ENCODE measurements around the gene ATM. TPM values are rescaled to one million over a fixed set of nuclear protein-coding genes. Genes with fewer than 3 reads are reported as not detected.
A peak's percentile ranks its signal among the peaks of the same experiment; 100 is the strongest.

Gene ATM
- total RNA-seq, 1 donor from 2014 or later: 37.3 TPM

DNA sequence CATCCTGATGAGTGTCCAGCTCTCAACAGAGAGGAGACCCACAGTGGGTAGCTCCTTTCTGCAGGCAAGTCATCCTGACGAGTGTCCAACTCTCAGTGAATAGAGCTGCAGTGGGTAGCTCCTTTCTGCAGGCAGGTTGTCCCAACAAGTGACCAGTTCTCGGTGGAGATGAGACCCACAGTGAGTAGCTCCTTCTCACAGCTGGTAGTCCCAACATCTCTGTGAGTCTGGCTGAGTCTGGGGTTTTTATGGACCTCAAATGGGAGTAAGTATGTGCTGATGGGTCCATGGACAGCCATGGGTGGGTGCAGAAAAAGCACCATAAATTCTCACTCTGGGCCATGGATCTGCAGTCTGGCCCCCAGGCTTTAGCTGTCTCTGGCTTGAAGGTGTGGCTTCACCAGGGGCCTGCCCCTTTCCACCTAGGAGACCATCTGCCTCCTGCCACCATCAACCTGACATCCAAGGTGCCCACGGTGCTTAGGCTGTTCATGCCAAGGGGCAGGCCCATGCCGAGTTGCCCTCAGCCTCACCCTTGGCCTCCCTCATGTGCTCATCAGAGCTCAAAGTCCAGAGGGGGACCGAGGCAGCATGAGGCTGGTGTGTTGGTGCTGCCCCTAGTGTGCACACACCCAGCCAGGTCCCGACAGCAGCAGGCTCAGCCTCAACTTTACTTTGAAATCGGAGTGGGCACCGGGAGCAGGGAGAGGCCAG lies 15.7 kb upstream of the ATM start:
- Mint-ChIP-seq H3K4me3 (no peak overlapping the region), H3K27me3 (ENCODE audit: insufficient read depth) (no peaks in the 10 kb centered on the region), H3K9me3 (peaks cover 31% of the 10 kb centered on the region), H3K27ac (no peak overlapping the region), H3K4me1 (ENCODE audit: low read depth) (peaks cover 20% of the 10 kb centered on the region), H3K36me3 (ENCODE audit: low read depth) (peaks cover 77% of the 10 kb centered on the region)
- no peak for DNase-seq (ENCODE audit: low spot score)
- intact Hi-C loops (cut with micrococcal nuclease): no loop called here

GRCh38 chr11:108207683-108208060 lies 15.2 kb upstream of the ATM start:
- intact Hi-C loops (cut with micrococcal nuclease): no loop called here
- Mint-ChIP-seq H3K4me1 (ENCODE audit: low read depth) (peaks cover 20% of the 10 kb centered on the region), H3K9me3 (peaks cover 31% of the 10 kb centered on the region), H3K27ac (no peak overlapping the region), H3K36me3 (ENCODE audit: low read depth) (peaks cover 77% of the 10 kb centered on the region), H3K4me3 (no peak overlapping the region), H3K27me3 (ENCODE audit: insufficient read depth) (no peaks in the 10 kb centered on the region)
- no peak for DNase-seq (ENCODE audit: low spot score)

GRCh38 chr11:108210441-108210840 lies 12.4 kb upstream of the ATM start:
- intact Hi-C loops (cut with micrococcal nuclease): no loop called here
- no peak for DNase-seq (ENCODE audit: low spot score)
- H3K27ac Mint-ChIP-seq: peak overlapping the region; percentile 35

DNA sequence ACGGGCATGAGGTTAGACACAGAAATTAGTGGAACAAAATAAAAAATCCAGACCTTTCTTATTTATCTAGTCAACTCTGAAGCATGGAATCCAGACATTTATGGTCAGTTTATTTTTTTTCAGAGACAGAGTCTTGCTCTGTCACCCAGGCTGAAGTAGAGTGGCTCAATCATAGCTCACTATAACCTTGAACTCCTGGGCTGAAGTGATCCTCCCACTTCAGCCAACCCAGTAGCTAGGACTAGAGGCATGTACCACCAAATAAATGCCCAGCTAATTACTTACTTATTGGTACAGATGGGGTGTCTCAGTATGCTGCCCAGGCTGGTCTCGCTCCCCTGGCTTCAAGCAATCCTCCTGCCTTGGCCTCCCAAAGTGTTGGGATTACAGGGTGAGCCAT lies 9.1 kb upstream of the ATM start:
- intact Hi-C loops (cut with micrococcal nuclease): no loop called here
- Mint-ChIP-seq H3K27ac (no peak overlapping the region), H3K4me1 (ENCODE audit: low read depth) (peaks cover 60% of the 10 kb centered on the region), H3K4me3 (no peak overlapping the region), H3K9me3 (peaks cover 7% of the 10 kb centered on the region), H3K27me3 (ENCODE audit: insufficient read depth) (no peaks in the 10 kb centered on the region), H3K36me3 (ENCODE audit: low read depth) (peaks cover 43% of the 10 kb centered on the region)
- no peak for DNase-seq (ENCODE audit: low spot score)

More at GRCh38 chr11:108210441-108210840, 12.4 kb upstream of the ATM start:
- Mint-ChIP-seq H3K27me3 (ENCODE audit: insufficient read depth) (no peaks in the 10 kb centered on the region), H3K4me3 (no peak overlapping the region), H3K9me3 (peaks cover 24% of the 10 kb centered on the region), H3K4me1 (ENCODE audit: low read depth) (peaks cover 32% of the 10 kb centered on the region), H3K36me3 (ENCODE audit: low read depth) (peaks cover 66% of the 10 kb centered on the region)

DNA sequence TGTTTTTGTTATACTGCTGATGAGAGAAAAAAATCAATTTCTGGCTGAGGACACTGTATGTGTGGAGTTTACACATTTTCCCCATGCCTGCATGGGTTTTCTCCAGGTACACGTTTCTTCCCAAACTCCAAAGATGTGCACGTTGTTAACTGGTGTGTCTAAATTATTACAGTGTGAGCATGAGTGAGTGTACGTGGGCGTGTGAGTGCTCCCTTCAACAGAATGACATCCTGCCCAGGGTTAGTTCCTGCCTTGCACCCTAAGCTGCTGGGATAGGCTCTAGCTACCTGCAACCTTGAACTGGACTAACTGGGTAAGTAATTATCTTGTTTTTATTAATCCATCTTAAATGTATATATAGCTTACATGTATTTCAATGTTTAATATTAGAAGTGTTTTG lies 5.9 kb upstream of the ATM start:
- peaks cover 27% of the 10 kb centered on the region for H3K36me3 Mint-ChIP-seq (ENCODE audit: low read depth)
- no peak overlapping the region for H3K4me3 Mint-ChIP-seq
- no peak overlapping the region for H3K27ac Mint-ChIP-seq
- no peaks in the 10 kb centered on the region for H3K27me3 Mint-ChIP-seq (ENCODE audit: insufficient read depth)
- intact Hi-C loops (cut with micrococcal nuclease): no loop called here
- no peak for DNase-seq (ENCODE audit: low spot score)
- peaks cover 76% of the 10 kb centered on the region for H3K4me1 Mint-ChIP-seq (ENCODE audit: low read depth)
- no peaks in the 10 kb centered on the region for H3K9me3 Mint-ChIP-seq

DNA sequence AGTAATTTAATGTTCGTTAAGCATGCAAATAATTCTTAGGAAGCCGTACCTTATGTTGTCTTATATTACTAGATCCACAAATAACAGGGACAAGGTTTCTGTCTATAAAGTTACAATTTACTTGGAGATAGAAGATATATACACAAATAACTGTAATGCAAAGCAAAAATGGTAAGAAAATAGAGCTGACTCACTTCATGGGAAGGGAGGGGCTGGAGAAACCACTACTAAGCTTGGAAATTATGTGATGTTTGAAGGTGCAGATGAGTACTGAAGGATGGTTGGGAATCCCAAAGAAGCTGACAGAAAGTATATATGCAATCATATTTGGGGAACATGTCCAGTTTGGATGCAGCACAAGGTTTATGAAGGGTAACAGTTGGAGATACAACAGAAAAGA lies 4.4 kb upstream of the ATM start:
- H3K27me3 Mint-ChIP-seq (ENCODE audit: insufficient read depth): no peaks in the 10 kb centered on the region
- peak overlapping the region; percentile 57 for H3K27ac Mint-ChIP-seq
- intact Hi-C loops (cut with micrococcal nuclease): no loop called here
- H3K36me3 Mint-ChIP-seq (ENCODE audit: low read depth): peaks cover 23% of the 10 kb centered on the region
- H3K4me3 Mint-ChIP-seq: no peak overlapping the region
- H3K9me3 Mint-ChIP-seq: no peaks in the 10 kb centered on the region
- H3K4me1 Mint-ChIP-seq (ENCODE audit: low read depth): peaks cover 74% of the 10 kb centered on the region
- no peak for DNase-seq (ENCODE audit: low spot score)

DNA sequence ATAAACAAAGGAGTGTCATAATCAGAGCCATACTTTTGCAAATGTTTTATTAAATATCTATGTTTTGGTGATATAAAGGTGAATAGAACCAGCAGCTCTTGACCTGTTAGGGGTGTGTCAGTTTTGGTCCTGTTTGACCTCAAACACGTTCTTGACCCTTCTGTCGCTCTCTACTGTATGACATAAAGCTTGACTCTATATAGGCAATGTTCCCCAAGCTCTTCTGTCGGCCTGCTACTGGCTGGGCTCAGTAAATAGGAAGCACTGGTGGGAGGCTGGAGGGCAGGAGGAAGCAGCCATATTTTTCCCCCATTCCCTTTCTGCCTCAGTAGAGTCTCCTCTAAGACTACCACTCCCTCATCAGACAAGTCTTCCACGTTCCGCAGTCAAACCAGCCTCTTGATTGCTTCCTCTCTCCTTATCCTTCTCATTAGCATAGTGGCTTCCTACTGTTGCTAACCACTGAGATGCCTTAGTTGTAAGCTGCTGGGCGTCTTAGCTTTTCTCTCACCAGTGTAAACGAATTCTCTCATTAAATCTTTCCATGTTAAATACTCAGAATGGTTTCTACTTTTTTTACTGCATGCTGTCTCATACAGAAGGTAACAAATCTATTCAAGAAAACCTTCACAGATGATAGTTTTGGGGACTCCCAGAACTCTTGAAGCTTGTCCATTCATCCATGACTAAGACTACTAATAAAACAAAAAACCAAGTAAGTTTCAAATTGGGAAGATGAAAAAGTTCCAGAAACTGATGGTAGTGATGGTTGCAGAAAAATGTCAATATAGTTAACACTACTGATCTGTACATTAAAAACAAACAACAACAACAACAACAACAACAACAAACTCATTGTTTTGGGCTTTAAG lies 3.7 kb upstream of the ATM start:
- Mint-ChIP-seq H3K27me3 (ENCODE audit: insufficient read depth) (no peaks in the 10 kb centered on the region), H3K36me3 (ENCODE audit: low read depth) (peaks cover 21% of the 10 kb centered on the region), H3K9me3 (no peaks in the 10 kb centered on the region), H3K27ac (peak overlapping the region; percentile 45), H3K4me1 (ENCODE audit: low read depth) (peaks cover 67% of the 10 kb centered on the region), H3K4me3 (peak overlapping the region; percentile 38)
- intact Hi-C loops (cut with micrococcal nuclease): no loop called here
- DNase-seq (ENCODE audit: low spot score): no peak

DNA sequence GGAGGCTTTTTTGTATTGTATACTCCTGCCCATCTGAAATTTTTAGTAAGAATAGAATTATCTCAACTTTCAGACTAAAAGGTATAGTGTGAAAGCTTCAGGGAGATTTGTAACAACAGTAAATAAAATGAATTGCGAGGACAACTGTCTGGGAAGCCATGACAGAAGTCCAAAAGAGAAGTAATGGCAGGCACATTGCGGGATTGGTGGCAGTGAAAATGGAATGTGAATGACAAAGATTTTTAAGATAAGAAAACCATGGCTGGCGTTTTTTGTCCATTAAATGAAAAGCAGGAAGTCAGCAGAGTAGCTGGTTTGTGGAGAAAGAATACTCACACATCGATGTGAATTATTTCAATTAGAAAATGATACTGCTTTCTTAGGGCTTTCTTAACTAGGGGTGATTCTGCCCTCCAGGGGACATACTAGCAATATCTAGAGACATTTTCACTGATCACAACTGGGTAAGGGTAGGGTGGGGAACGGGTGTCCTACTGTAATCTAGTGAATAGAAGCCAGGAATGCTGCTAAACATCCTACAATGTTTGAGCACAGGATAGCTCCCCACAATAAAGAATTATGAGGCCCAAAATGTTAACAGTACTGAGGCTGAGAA lies 2.0 kb upstream of the ATM start:
- H3K4me3 Mint-ChIP-seq: no peak overlapping the region
- no peak for DNase-seq (ENCODE audit: low spot score)
- no peaks in the 10 kb centered on the region for H3K27me3 Mint-ChIP-seq (ENCODE audit: insufficient read depth)
- intact Hi-C loops (cut with micrococcal nuclease): loop anchor here (5.0 to 10.0 kb wide), 2 partner anchors 364 to 656 kb away; partner anchors contain the start of genes ALKBH8 and SLC35F2
- no peaks in the 10 kb centered on the region for H3K9me3 Mint-ChIP-seq
- peaks cover 16% of the 10 kb centered on the region for H3K36me3 Mint-ChIP-seq (ENCODE audit: low read depth)
- H3K4me1 Mint-ChIP-seq (ENCODE audit: low read depth): peaks cover 54% of the 10 kb centered on the region
- no peak overlapping the region for H3K27ac Mint-ChIP-seq

- Mint-ChIP-seq H3K4me3 (no peak overlapping the region), H3K36me3 (ENCODE audit: low read depth) (peaks cover 20% of the 10 kb centered on the region), H3K27me3 (ENCODE audit: insufficient read depth) (no peaks in the 10 kb centered on the region), H3K4me1 (ENCODE audit: low read depth) (peaks cover 48% of the 10 kb centered on the region), H3K27ac (no peak overlapping the region), H3K9me3 (no peaks in the 10 kb centered on the region)
- DNase-seq (ENCODE audit: low spot score): no peak
- intact Hi-C loops (cut with micrococcal nuclease): loop anchor here (5.0 to 10.0 kb wide), 2 partner anchors 364 to 657 kb away; partner anchors contain the start of genes ALKBH8 and SLC35F2
These were observed 1.5 kb upstream of the ATM start for GRCh38 chr11:108221371-108221770.

GRCh38 chr11:108221911-108222573 lies 825 bp upstream of the ATM start:
- H3K27me3 Mint-ChIP-seq (ENCODE audit: insufficient read depth): no peaks in the 10 kb centered on the region
- DNase-seq (ENCODE audit: low spot score): no peak
- intact Hi-C loops (cut with micrococcal nuclease): loop anchor here (1.0 to 10.0 kb wide), 8 partner anchors 22 to 657 kb away; partner anchors contain the start of genes ACAT1, ALKBH8, C11orf65 and EXPH5
- peaks cover 41% of the 10 kb centered on the region for H3K4me1 Mint-ChIP-seq (ENCODE audit: low read depth)
- peaks cover 17% of the 10 kb centered on the region for H3K36me3 Mint-ChIP-seq (ENCODE audit: low read depth)
- H3K4me3 Mint-ChIP-seq: no peak overlapping the region
- no peak overlapping the region for H3K27ac Mint-ChIP-seq
- no peaks in the 10 kb centered on the region for H3K9me3 Mint-ChIP-seq

- intact Hi-C loops (cut with micrococcal nuclease): loop anchor here (1.0 to 10.0 kb wide), 9 partner anchors 18 to 659 kb away; partner anchors contain the start of genes ALKBH8, EXPH5 and SLC35F2
- Mint-ChIP-seq H3K27ac (no peak overlapping the region), H3K4me1 (ENCODE audit: low read depth) (peaks cover 32% of the 10 kb centered on the region), H3K27me3 (ENCODE audit: insufficient read depth) (no peaks in the 10 kb centered on the region), H3K9me3 (no peaks in the 10 kb centered on the region), H3K36me3 (ENCODE audit: low read depth) (peaks cover 18% of the 10 kb centered on the region), H3K4me3 (no peak overlapping the region)
- peak; percentile 29 for DNase-seq (ENCODE audit: low spot score)
These were observed 682 bp downstream of the ATM start for GRCh38 chr11:108223348-108224149.

- Mint-ChIP-seq H3K27me3 (ENCODE audit: insufficient read depth) (no peaks in the 10 kb centered on the region), H3K4me3 (no peak overlapping the region), H3K9me3 (no peaks in the 10 kb centered on the region), H3K4me1 (ENCODE audit: low read depth) (peaks cover 28% of the 10 kb centered on the region), H3K36me3 (ENCODE audit: low read depth) (peaks cover 15% of the 10 kb centered on the region), H3K27ac (no peak overlapping the region)
- DNase-seq (ENCODE audit: low spot score): no peak
- intact Hi-C loops (cut with micrococcal nuclease): loop anchor here (1.0 to 10.0 kb wide), 4 partner anchors 17 to 660 kb away; partner anchors contain the start of genes ALKBH8 and SLC35F2
These were observed 1.5 kb downstream of the ATM start for GRCh38 chr11:108224366-108224765.
